CD4-positive, alpha-beta T cell treated with Interferon gamma for 1 hour (primary cell): ENCODE data around the gene UBXN1.
"Not testable (repeated sequence)": the region's sequence is repeated elsewhere in the genome, so short reads cannot be mapped to it uniquely, and the experiment has no call there.

Experiments used
- DNase-seq: peaks from one replicate; pipeline ENCODE4 v3.0.0-alpha.2; 2020

The UBXN1 gene

DNA sequence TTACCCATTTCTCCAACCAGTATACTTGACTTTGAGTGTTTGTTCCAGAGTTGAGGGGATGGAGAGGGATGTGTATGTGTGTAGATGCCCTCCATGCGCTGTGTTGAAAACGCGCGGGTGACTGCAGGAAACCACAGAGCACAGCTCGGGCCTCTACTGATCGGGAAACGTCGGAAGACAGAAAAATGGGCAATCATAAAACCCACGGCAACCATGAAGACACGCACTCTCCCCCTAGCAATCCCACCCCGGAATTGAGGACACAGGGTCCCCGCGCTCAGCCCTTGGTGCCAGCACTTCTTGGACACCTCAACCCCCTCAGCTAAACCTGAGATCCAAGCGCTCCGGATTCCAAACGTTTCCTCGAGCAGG is 7.7 kb downstream of the UBXN1 start:
- DNase-seq: no peak

DNA sequence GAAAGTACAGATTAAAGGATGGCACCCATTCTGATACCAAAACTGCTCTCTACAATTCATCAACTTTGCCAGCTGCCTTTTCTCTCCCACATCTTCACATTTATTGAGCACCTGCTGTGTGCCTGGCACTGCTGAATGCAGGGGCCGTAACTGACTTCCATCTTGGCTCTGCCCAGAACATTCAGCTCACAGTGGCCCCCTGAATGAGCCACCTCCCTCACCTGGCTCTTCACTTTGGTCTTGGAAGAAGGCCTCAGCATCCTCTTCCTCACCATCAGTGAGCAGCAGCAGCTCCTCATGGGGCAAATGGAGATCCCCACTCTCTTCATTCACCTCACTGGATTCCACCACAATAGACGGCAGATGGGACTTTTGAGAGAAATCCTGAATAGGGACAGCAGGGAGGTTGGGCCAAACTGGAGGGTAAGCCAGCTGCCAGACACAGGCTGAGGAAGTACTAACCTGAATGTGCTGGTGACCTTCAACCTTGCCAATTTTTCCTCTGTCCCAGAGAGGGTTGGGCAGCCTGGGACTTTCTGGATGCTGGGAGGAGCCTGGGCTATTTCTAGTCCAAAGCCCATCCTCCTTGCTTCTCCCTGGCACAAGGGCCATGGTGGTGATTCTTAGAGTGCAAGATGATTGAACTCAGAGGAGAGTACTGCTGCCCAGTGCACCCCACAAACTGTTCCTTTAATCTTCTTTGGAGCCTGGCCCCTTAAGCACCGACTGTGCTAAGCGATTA is 9.3 kb downstream of the UBXN1 start:
- no peak for DNase-seq

DNA sequence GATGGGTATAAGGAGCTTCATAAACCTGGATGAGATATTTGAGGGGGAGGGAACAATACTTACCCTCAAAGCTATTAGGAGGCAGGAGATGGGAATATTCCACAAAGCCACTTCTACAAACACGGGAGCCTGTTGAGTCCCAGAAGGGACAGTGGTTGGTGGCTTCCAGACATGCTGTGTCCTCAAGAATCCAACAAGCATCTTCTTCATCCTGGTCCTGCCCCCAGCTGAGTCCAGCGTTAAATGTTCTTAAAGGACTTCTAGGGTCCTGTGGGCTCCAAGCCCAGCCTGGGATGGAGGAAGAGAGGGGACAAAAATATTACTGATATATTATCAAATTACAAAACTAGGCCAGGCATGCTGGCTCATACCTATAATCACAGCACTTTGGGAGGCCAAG is 11.4 kb downstream of the UBXN1 start:
- no peak for DNase-seq

DNA sequence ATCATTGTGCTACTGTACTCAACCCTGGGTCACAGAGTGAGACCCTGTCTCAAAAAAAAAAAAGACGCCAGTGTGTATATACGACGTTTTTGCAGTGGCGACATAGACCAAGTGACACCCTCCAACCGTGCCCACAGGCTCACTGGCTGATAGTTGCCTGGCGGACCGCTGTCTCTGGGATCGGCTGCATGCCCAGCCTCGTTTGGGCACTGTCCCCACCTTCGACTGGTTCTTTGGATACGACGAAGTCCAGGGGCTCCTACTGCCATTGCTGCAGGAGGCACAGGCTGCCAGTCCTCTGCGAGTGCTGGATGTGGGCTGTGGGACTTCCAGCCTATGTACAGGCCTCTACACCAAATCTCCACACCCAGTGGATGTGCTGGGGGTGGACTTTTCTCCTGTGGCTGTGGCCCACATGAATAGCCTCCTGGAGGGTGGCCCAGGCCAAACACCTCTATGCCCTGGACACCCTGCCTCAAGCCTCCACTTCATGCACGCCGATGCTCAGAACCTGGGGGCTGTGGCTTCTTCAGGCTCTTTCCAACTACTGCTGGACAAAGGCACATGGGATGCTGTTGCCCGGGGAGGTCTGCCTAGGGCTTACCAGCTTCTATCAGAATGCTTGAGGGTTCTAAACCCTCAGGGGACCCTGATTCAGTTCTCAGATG is 12.5 kb downstream of the UBXN1 start:
- no peak for DNase-seq

DNA sequence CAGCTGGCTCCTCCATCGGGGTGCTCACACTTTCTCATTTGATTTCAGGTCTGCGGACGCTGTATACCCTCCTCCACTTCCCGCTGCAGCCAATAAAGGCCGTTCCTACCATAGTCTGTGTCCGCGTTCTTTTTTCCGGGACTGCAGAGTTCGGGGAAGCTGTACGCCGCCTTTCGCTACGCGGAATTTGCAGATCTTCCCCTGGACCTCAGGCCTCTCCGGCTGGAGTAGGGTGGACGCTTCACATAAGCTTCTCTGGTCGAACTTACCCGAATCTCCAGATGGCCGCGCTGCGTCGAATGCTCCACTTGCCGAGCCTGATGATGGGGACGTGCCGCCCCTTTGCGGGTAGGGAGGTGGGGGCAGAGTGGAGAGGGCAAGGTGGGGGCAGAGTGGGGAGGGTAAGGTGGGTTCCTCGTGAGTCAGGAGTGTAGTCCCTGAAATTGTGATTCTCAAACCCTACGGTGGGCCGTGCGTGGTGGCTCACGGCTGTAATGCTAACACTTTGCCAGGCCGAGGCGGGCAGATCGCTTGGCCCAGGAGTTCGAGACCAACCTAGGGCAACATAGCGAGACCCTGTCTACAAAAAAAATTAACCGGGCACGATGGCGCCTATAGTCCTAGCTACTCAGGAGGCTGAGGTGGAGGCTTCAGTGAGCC is 13.1 kb downstream of the UBXN1 start:
- peak; percentile 58 for DNase-seq

DNA sequence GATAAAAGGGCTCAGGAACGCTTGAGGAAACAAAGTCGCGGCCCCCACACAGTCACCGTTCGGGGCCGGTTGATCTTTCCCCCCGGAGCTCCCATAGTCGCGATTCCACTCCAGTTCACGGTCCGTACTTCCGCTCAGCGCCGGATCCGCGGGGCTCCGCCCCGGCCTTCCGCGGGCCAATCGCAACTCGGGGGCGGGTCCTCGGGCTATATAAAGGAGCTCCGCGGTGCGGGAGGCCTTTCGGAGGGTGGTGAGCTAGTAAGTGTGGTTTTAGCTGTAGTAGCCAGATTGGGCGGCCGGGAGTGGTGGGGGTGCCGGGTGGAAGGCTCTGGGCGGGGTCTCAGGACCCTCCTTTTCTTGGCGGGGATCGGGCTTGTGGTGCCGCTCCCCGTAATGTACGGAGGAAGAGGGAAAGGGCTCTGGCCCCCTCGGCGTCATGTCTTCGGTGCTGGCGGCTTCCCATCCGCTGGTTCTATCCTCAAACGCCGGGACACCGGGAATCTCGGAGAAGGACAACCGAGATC is 13.7 kb downstream of the UBXN1 start, which contains the start of the genes C11orf98 and CSKMT:
Gene C11orf98, minus strand, starts transcription at position 136 of the 524 bp plus-strand sequence. Its CDS starts 41 bp downstream, at position 95.
Gene CSKMT, plus strand, starts transcription at position 238 of the 524 bp plus-strand sequence. CDS start 568 bp downstream, outside the sequence.
- DNase-seq: peak; percentile 92

DNA sequence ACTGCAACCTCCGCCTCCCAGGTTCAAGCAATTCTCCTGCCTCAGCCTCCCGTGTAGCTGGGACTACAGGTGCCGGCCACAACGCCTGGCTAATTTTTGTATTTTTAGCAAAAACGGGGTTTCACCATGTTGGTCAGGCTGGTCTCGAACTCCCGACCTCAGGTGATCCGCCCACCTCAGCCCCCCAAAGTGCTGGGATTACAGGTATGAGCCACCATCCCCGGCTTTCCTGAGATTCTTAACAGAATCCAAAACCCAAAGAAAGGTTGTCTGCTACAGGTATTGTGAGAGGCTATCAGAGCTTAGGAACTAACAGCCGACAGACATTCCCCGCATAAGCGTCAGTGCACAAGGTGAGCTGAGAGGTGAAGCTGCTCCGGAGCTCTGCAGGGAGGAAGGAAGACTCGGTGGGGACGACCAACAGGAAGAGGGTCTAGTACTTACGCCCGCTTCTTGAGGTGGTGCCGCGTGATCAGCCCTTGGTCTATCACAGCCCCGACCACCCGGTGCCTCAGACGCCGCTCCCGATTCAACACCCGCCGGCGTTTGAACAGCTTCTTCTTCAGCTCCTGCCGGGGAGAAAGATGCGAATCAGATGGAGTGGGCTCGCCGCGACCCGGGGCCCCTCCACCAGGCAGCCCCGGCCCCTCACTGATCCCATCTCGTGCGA is 14.3 kb downstream of the UBXN1 start:
- peak; percentile 56 for DNase-seq

DNA sequence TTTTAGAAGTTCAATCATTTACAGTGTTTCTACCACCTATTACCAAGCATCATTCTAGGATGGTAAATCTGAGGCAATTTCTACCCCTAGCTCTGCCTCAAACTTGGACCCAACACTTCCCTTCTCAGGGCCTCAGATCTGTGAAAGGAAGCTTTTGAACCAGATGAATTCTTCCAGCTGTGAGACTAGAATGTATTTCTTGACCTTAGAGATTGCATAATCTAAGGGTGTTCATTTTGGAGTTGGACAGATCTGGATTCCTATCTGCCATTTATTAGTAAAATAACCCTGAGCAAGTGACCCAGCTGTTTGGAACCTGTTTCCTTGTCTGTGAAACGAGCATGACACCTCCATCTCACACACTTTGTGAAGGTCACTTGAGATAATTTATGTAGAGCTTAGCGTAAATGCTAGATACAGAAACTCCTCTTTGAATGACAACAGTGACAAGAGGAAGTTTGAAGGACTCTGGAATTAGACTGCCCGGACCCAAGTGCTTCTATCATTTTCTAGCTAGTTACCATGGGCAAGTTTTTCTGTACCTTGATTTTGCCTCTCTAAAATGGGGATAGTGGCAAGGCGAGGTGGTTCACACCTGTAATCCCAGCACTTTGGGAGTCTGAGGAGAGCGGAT is 22.0 kb downstream of the UBXN1 start:
- no peak for DNase-seq

DNA sequence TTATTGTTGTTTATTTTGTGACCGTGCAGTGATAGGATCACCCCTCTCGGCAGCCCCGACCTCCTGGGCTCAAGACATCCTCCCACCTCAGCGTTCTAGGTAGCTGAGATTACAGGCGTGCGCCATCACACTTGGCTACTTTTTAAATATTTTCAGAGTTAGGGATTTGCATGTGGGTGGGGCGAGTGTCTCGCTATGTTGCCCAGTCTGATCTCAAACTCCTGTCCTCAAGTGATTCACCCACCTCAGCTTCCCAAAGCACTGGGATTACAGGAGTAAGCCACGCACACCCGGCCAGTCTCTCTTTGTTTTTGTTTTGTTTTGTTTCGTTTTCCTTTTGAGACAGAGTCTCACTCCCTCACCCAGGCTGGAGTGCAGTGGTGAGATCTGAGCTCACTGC is 24.6 kb downstream of the UBXN1 start:
- no peak for DNase-seq

DNA sequence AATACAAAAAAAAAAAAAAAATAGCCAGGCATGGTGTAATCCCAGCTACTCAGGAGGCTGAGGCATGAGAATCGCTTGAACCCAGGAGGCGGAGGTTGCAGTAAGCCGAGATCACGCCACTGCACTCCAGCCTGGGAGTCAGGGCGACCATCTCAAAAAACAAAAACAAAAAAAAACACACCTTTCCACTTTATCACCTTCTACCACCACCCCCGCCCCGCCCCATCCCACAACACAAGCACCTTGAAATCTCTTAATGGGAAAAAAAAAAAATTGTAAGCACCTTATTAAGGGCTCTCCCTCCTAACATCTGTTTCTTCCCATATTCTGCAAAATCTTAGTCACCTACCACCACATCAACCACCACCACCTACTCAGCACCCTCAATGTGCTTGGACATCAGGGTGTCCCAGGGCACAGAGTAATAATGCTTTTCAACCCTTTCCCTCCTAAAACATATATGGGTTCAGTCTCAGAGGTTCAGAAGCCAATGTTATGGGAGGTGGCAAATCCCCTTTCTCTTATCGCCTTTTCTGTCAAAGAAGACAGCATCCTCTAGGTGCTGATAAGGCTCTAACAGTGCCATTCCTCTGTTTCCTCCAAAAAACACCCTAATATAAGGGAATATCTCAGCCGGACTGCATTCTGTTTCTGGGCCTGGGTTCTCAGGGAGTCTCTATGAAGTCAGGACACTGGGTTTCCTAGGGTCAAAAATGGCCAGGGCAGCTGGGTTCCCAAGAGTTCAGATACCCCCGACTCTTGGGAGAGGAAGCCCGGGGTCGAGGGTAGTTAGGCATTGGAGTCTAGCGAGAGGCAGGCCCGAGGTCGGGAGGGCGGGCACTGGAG is 26.5 kb downstream of the UBXN1 start:
- DNase-seq: no peak

DNA sequence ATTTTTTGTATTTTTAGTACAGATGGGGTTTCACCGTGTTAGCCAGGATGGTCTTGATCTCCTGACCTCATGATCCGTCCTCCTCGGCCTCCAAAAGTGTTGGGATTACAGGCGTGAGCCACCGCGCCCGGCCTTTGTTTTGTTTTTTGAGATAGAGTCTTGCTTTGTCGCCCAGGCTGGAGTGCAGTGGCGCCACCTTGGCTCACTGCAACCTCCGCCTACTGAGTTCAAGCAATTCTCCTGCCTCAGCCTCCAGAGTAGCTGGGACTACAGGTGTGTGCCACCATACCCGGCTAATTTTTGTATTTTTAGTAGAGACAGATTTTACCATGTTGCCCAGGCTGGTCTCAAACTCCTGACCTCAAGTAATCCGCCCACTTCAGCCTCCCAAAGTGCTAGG is 28.6 kb downstream of the UBXN1 start:
- DNase-seq: not testable (repeated sequence)

DNA sequence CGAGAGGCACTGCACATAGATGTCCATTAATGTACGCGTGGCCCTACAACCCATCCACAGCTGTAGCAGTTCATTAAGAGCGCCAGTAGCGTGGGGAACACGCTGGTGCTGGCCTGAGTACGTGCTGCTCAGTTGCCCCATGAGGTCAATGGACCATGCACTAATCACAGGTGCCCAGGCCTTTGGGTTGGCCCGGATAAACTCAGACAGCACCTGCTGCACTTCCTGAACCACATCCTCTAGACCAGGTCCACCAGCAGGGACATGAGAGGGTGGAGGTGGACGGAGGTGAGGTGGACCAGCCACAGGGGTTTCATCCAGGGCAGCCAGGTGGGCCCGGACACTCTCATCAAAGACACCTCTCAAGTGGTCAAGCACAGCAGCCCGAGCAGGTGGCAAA is 29.4 kb downstream of the UBXN1 start:
- DNase-seq: no peak

DNA sequence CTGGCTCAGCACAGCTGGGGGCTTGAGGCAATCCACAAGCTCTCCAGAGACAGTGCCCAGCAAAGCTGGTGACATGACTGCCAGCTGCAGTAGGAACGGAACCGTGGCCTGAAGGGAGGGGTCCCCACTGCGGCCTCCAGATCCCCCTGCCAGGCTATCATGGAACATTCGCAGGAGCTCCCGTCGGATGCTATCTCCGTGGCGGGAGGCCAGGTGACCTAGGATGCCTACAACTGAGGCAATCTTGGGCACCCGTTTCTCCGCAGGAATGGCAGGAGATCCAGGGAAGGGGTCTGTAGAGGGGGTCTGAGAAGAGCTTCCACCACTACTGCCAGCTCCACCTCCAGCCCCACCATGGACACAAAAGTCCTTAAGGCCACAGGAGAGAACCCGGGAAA is 29.9 kb downstream of the UBXN1 start:
- DNase-seq: no peak

DNA sequence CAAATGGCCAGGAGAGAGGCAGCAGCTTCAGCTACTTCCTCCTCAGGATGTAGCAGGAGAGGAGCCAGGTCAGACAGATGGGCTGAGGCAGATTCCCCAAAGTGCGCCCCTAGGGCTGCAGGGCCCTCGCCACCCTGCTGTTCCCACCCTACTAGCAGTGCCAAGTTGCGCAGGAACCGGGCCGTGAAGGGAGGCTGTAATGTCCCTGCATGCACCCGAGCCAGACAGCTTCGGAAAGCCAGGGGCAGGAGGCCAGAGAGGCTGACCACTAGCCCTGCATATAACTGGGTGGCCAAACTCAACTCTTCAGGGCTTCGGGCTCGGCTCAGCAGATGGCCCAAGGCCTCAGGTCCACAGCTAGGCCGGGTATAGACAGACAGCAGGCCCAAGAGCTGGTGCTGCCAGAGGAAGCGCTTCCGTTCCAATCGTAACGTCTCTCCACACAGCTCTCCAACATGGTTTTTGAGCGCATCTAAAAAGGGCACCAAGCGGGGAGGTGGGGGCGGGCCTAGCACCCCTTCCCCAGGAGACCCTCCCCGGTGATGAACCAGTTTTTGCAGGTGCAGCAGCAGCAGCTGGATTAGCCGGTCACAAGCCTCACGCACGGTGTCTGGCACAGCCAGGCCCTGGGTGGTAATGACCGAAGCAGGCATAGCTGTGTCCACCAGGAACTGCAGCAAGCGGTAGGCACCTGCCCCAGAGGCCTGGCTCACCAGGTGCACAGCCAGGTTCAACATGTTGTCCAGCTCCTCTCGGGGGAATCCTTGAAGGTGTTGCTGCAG is 30.5 kb downstream of the UBXN1 start:
- no peak for DNase-seq

DNA sequence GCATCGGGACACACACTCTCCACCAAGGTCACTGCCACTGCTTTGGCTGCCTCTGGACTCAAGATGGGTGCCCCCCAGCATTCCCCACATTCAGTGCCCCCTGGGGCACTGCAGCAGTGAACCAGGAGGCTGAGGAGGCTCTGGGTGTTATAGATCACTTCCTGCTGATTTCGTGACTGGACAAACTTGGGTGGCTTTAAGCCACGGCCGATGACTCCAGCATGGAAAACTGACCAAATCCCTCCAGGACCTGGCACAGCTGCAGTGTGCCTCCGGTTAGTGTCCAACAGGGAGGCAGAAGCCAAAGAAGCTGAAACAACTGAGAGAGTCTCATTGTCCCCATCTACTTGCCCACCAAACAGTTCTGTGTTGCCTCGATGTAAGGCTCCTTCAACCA is 31.3 kb downstream of the UBXN1 start:
- DNase-seq: no peak

DNA sequence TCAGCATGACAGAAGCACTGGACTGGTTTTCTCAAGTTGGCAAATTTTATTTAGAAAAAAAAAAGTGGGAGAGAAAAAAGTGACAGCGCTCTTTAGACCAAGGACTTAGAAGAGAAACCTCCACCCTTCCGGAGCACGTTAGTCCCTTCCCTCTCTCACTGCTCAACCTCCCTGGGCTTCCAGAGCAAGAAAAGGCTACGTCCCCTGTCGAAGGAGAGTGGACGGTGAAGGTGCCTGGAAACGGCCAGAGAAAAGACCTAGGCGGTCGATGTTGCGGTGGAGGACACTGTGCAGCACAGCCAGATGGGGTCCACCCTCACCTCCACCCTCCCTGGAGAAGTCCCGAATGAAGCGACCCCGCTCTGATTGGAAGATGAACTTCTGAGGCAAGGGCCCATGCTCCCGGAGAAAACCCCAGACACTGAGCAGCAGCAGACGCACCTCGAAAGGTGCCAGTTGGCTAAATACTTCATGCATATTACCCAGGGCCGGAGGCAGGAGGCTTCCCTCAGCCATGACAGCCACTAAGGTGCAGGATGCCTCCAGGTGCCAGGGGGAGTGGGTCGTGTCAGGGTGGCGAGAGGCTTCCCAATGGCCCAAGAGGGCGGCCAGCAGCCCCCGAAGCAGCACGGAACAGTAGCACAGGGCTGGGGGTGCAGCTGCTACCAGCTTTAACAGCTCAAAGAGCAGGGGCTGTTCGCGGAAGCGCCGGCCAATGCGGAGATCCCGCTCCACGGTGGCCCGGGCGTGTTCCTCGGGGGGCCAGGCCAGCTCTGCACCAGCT is 31.9 kb downstream of the UBXN1 start:
- DNase-seq: no peak

DNA sequence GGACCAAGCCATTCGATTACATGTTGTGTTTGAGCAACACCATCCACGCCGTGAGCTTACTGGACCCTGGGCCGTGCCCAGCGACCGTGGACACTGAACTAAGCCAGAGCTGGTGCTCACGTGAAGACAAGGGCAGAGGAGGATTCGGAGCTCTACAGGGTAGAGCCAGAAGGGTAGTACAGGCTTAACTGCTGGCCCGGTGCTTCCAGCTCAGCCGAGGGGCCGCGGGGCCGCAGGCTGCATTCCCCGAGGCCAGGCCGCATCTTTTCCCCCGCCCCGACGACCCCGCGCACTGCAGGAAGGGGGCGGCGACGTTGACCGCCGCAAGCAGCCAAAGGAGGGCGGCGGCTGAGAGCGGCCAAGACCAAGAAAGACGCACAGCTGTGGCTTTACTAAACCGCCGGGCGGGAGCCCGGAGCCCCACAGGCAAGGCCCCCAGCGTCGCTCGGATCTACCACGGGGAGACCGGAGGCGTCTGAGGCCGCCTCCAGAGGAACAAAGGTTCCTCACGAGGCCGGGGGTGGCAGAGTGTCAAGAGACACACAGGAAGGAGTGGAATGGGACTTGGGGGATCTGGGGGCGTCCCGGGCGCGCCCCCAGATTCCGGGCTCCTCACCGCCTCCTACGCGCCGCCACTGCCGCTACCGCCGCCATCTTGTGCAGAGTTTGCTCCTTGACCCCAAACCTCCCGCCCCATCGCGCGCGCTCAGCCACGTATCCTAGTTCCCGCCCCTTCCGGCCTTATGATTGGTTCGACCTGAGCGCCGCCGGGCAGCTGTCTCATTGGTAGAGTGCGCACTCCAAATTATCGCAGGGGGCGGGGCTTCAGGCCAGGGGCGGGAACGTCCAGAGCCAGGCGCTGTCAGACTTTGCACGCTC is 32.7 kb downstream of the UBXN1 start, which contains the start of gene GANAB:
Gene GANAB, minus strand, starts transcription at position 668 of the 879 bp plus-strand sequence. Its CDS starts 14 bp downstream, at position 654.
- peak; percentile 98 for DNase-seq

DNA sequence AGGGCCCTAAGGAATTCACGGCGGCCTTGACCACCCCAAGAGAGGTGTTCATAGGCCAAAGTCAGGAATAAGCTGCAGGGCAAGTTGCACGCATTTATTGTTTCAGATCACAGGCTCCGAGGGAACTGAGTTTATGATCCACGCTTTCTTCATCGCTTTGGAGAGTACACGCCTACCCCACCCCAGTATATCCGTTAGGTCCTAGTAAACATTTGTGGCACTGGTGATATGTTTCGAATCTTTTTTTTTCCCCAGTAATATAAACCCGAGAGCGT is 33.3 kb downstream of the UBXN1 start:
- no peak for DNase-seq

DNA sequence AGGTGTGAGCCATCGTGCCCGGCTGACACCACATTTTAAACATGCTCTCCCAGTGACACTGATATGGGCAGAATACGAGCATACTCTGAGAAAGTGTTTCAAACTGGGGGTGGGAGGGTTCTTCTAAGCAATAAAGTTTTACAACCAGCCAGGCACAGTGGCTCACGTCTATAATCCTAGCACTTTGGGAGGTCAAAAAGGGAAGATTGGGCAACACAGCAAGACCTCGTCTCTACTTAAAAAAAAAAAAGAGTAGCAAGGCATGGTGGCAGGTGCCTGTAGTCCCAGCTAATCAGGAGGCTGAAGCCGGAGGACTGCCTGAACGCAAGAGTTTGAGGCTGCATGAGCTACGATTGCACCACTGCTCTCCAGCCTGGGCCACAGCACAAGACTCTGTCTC is 34.7 kb downstream of the UBXN1 start:
- no peak for DNase-seq
